Neural progenitor cell (in vitro differentiated cells): Measurements from ENCODE around the gene NCBP2L. TPM values are rescaled to one million over a fixed set of nuclear protein-coding genes. Genes with fewer than 3 reads are reported as not detected.
A peak's percentile ranks its signal among the peaks of the same experiment; 100 is the strongest.

Source experiments
- DNase-seq: peaks from one replicate; pipeline ENCODE4 v3.0.0-alpha.2; 2016; ENCODE audit warnings: low spot score
- H2AFZ ChIP-seq: fragments of 200-600 bp; sonication (generic); replicated peaks from 2 replicates; pipeline ENCODE4 v1.6.1; 2016; ENCODE audit warnings: antibody characterized with exemption
- H3F3A ChIP-seq: fragments of 200-600 bp; sonication (generic); 2 replicates; pipeline ENCODE4 v1.6.1; 2016; ENCODE audit warnings: antibody characterized with exemption, low read depth
- H3K27ac ChIP-seq: fragments of 200-600 bp; sonication (generic); 2 replicates; pipeline ENCODE4 v1.5.1; 2016; ENCODE audit warnings: mild to moderate bottlenecking
- H3K27me3 ChIP-seq: fragments of 200-600 bp; sonication (generic); 2 replicates; pipeline ENCODE4 v1.6.1; 2016; ENCODE audit warnings: mild to moderate bottlenecking, moderate library complexity
- H3K36me3 ChIP-seq: fragments of 200-600 bp; sonication (generic); 2 replicates; pipeline ENCODE4 v1.5.1; 2016
- H3K4me1 ChIP-seq: fragments of 200-600 bp; sonication (generic); 2 replicates; pipeline ENCODE4 v1.6.1; 2016; ENCODE audit warnings: mixed run types
- H3K4me2 ChIP-seq: fragments of 200-600 bp; sonication (generic); 2 replicates; pipeline ENCODE4 v1.6.1; 2016
- H3K4me3 ChIP-seq: fragments of 200-600 bp; sonication (generic); 2 replicates; pipeline ENCODE4 v1.5.1; 2016
- H3K79me2 ChIP-seq: fragments of 200-600 bp; sonication (generic); 2 replicates; pipeline ENCODE4 v1.6.1; 2016; ENCODE audit warnings: low read depth
- H3K9ac ChIP-seq: fragments of 200-600 bp; sonication (generic); 2 replicates; pipeline ENCODE4 v1.6.1; 2016
- H3K9me3 ChIP-seq: fragments of 200-600 bp; sonication (generic); 2 replicates; pipeline ENCODE4 v1.5.1; 2016; ENCODE audit warnings: low read depth
- H4K20me1 ChIP-seq: fragments of 200-600 bp; sonication (generic); 2 replicates; pipeline ENCODE4 v1.6.1; 2016; ENCODE audit warnings: low read depth
- H3K27ac Mint-ChIP-seq: 3 replicates; pipeline ENCODE4 v1.8.0; 2021; ENCODE audit warnings: mixed read lengths
- H3K27me3 Mint-ChIP-seq: 2 replicates; pipeline ENCODE4 v1.8.0; 2022; ENCODE audit warnings: low read depth, mild to moderate bottlenecking, inconsistent platforms, moderate library complexity, mixed read lengths; ENCODE audit not compliant: insufficient read depth
- H3K36me3 Mint-ChIP-seq: 3 replicates; pipeline ENCODE4 v1.8.0; 2021; ENCODE audit warnings: mixed read lengths
- H3K4me1 Mint-ChIP-seq: 3 replicates; pipeline ENCODE4 v1.8.0; 2021; ENCODE audit warnings: mixed read lengths
- H3K4me3 Mint-ChIP-seq: 3 replicates; pipeline ENCODE4 v1.8.0; 2021; ENCODE audit warnings: mild to moderate bottlenecking, moderate library complexity, mixed read lengths
- H3K9me3 Mint-ChIP-seq: 3 replicates; pipeline ENCODE4 v1.8.0; 2020; ENCODE audit warnings: mixed read lengths
- EZH2 ChIP-seq: fragments of 200-600 bp; sonication (generic); IDR thresholded peaks from 2 replicates; pipeline ENCODE4 v1.6.1; 2017; ENCODE audit warnings: antibody characterized with exemption, mild to moderate bottlenecking, moderate library complexity
- EZH2phosphoT487 ChIP-seq: fragments of 200-600 bp; sonication (generic); IDR thresholded peaks from 2 replicates; pipeline ENCODE4 v1.6.1; 2017; ENCODE audit warnings: antibody characterized with exemption
- total RNA-seq: library from RNA; depleted of rRNA; stranded (reverse); fragments of >200 nt; gene quantifications from 2 replicates; pipeline ENCODE4 v1.2.3, GENCODE V29; 2015; ENCODE audit warnings: low replicate concordance
- TF ChIP-seq, protein P1 (sequence below): fragments of 200-600 bp; sonication (generic); IDR thresholded peaks from 2 replicates; pipeline ENCODE4 v1.5.1; 2017; ENCODE audit warnings: antibody characterized with exemption, mild to moderate bottlenecking

Gene NCBP2L
- total RNA-seq, 1 donor from 2014 or later: not detected

DNA sequence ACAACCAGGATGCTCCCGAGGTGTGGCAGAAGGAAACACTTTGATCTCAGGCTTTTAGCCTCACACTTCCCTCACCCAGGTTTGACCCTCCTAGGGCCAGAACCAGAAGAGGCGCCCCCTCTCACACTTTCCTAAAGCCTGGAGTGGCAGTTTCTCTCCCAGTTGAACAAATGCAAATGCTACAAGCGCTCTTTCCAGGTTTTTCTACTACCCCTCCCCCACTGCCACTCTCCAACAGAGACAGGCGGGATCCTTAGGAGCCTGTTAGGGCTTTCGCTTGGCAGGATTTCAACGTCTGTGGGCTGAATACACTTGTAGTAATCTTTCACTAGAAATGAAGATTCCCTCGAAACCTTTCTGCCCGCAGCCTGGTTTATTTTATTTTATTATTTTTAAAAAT is 4.3 kb upstream of the NCBP2L start:
- TF ChIP-seq, protein P1, sequence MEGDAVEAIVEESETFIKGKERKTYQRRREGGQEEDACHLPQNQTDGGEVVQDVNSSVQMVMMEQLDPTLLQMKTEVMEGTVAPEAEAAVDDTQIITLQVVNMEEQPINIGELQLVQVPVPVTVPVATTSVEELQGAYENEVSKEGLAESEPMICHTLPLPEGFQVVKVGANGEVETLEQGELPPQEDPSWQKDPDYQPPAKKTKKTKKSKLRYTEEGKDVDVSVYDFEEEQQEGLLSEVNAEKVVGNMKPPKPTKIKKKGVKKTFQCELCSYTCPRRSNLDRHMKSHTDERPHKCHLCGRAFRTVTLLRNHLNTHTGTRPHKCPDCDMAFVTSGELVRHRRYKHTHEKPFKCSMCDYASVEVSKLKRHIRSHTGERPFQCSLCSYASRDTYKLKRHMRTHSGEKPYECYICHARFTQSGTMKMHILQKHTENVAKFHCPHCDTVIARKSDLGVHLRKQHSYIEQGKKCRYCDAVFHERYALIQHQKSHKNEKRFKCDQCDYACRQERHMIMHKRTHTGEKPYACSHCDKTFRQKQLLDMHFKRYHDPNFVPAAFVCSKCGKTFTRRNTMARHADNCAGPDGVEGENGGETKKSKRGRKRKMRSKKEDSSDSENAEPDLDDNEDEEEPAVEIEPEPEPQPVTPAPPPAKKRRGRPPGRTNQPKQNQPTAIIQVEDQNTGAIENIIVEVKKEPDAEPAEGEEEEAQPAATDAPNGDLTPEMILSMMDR: no peak
- no peak for TF ChIP-seq EZH2phosphoT487
- TF ChIP-seq EZH2: no peak
- H3K9me3 Mint-ChIP-seq: no peaks in the 10 kb centered on the region
- DNase-seq: peak; percentile 70
- Histone ChIP-seq H3K4me1 (peaks cover 24% of the 10 kb centered on the region), H3K27me3 (peaks cover 52% of the 10 kb centered on the region), H4K20me1 (no peaks in the 10 kb centered on the region), H3K36me3 (no peaks in the 10 kb centered on the region), H3K9ac (no peak overlapping the region), H3K4me3 (no peak overlapping the region), H3K9me3 (no peaks in the 10 kb centered on the region), H3K4me2 (peak overlapping the region; percentile 56), H3K79me2 (no peaks in the 10 kb centered on the region), H3F3A (no peaks in the 10 kb centered on the region), H3K27ac (no peak overlapping the region), H2AFZ (no peak overlapping the region)
- H3K4me3 Mint-ChIP-seq: no peak overlapping the region
- H3K27ac Mint-ChIP-seq: no peak overlapping the region
- H3K36me3 Mint-ChIP-seq: no peaks in the 10 kb centered on the region
- peaks cover 22% of the 10 kb centered on the region for H3K27me3 Mint-ChIP-seq
- H3K4me1 Mint-ChIP-seq: peaks cover 19% of the 10 kb centered on the region

DNA sequence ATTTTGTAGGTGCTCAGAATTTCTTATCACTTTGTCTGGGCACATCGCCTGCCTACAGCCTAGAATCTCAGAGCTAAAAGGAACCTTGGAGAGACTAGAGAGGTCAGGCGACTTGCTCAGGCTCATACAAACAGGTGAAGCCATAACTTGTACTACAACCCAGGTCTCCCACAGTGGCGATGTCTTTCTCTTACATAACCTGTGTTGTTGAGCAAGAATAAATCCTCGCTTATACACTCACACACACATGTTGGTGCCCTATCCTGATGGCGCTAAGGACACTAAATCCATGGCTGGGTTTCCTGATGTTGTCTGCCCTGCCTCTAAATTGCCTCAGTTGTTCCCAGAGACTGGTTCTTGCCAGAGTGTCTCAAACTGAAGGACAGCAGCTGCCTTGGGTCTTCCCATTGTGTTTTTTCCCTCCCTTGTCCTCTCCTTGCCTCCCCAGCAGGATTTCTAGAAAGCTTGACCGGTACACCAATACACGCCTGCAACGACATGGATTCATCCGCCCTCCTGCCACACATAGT is 3.6 kb upstream of the NCBP2L start:
- H3K27ac ChIP-seq: no peak overlapping the region
- H3K4me2 ChIP-seq: peak overlapping the region; percentile 56
- peaks cover 24% of the 10 kb centered on the region for H3K4me1 ChIP-seq
- Mint-ChIP-seq H3K4me3 (peak overlapping the region; percentile 80), H3K27me3 (peaks cover 22% of the 10 kb centered on the region), H3K36me3 (no peaks in the 10 kb centered on the region), H3K27ac (no peak overlapping the region), H3K4me1 (peaks cover 19% of the 10 kb centered on the region), H3K9me3 (no peaks in the 10 kb centered on the region)
- H3K9me3 ChIP-seq: no peaks in the 10 kb centered on the region
- TF ChIP-seq, protein P1: no peak
- TF ChIP-seq EZH2phosphoT487 (no peak), EZH2 (no peak)
- no peaks in the 10 kb centered on the region for H3K36me3 ChIP-seq
- H2AFZ ChIP-seq: no peak overlapping the region
- no peaks in the 10 kb centered on the region for H3F3A ChIP-seq
- no peaks in the 10 kb centered on the region for H4K20me1 ChIP-seq
- peaks cover 52% of the 10 kb centered on the region for H3K27me3 ChIP-seq
- H3K79me2 ChIP-seq: no peaks in the 10 kb centered on the region
- H3K9ac ChIP-seq: no peak overlapping the region
- DNase-seq: no peak
- no peak overlapping the region for H3K4me3 ChIP-seq

DNA sequence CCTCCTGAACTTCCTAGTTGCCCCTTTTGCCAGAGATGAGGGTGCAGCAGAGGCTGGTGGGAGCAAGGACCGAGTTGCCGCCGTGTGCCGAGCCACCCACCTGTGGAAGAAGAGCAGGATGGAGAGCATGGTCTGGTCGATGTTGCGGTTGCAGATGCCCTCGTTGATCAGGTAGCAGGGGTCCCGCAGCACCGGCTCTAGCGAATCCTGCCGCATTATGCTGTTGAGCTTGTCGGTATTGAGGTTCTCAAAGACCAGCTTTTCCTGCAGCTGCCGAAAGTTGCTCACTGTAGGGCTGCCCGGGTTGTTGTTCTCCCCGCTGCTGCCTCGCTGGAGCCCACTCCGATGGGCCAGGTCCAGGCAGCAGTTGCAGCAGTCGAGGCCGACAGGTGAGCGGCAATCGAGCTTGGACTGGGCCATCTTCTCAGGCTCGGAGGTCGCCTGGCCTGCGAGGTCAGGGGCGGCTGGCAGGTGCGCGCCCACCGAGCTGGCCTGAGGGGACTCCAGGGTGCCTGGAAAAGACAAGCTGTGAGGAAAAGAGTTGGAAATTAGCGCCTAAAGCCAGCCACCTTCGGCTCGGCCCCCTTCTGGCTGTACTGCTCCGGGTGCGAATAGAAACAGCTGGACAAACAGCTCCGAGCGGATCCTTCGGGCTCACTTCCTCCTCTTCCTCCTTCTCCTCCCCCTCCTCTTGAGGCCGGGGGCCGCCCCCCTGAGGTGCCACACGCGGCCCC is 2.4 kb upstream of the NCBP2L start:
- peak; percentile 35 for DNase-seq

More for the DNA sequence above, 2.4 kb upstream of the NCBP2L start:
- H3K79me2 ChIP-seq: no peaks in the 10 kb centered on the region
- H3K9me3 Mint-ChIP-seq: no peaks in the 10 kb centered on the region
- H3K36me3 Mint-ChIP-seq: no peaks in the 10 kb centered on the region
- peaks cover 23% of the 10 kb centered on the region for H3K27me3 Mint-ChIP-seq
- peaks cover 52% of the 10 kb centered on the region for H3K27me3 ChIP-seq
- peak overlapping the region; percentile 89 for H3K4me2 ChIP-seq
- H3K9me3 ChIP-seq: no peaks in the 10 kb centered on the region
- no peaks in the 10 kb centered on the region for H3F3A ChIP-seq
- H3K9ac ChIP-seq: no peak overlapping the region
- H3K27ac ChIP-seq: no peak overlapping the region
- H3K27ac Mint-ChIP-seq: no peak overlapping the region
- H3K4me1 ChIP-seq: peaks cover 24% of the 10 kb centered on the region
- H3K36me3 ChIP-seq: no peaks in the 10 kb centered on the region
- H3K4me3 Mint-ChIP-seq: peak overlapping the region; percentile 80
- H2AFZ ChIP-seq: peak overlapping the region; percentile 87
- peak overlapping the region; percentile 56 for H3K4me3 ChIP-seq
- TF ChIP-seq EZH2 (peak; percentile 41), EZH2phosphoT487 (no peak)
- TF ChIP-seq, protein P1: peak; percentile 24
- H3K4me1 Mint-ChIP-seq: peaks cover 19% of the 10 kb centered on the region
- no peaks in the 10 kb centered on the region for H4K20me1 ChIP-seq
